HG02571 (cell line): ENCODE data around the gene STAT5B.

Experiments used
- ATAC-seq: cut with Tn5 transposase; IDR thresholded peaks from one replicate; pipeline ENCODE4 v1.9.1; 2021; ENCODE audit warnings: mild to moderate bottlenecking, moderate library complexity; ENCODE audit not compliant: unreplicated experiment

STAT5B gene

DNA sequence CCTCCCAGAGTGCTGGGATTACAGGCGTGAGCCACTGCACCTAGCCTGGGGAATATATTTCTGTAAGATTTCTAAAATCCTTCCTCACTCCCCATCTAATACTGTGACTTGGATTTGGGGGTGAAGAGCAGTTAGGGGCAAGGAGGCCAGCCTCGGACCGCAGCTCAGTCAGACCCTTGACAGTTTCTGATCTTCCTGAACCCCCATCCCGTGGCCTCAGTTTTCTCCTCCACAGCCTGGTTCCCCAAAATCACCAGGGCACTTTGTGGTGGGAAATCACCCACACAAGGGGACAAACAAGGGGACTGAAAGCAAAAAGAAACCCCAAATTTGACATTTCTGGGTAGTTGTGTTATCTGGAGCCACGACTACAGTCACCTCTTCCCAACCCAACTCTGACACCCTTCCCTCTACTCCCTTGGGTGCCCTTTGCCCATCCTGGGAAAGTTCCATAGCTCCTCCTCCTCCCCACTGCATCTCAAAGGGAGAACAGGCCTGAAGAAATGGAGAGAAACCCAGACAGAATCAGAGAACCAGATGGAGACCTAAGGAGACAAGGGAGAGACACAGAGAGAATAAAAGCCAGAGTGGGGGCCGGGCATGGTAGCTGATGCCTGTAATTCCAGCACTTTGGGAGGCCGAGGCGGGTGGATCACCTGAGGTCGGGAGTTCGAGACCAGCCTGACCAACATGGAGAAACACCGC is 9.3 kb upstream of the STAT5B start:
- ATAC-seq, result no peak

DNA sequence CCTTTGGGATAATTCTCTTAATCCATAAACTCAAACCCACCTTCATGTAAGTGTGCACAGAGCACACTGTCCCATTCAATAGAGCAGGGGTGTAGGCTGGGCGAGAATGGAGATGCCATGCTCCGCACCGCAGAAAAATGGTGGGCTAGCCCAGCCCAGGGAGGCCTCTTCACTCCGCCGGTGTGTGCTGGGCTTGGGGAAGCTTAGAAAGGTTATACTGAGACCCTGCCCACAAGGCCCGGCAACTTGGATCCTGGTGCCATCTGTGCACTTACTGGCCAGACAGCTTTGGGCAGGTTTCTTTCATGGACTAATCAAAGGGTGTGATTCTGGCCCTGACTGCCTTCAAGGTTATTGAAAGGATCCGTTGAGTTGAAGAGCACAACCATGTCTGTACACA is 8.4 kb upstream of the STAT5B start:
- ATAC-seq, result no peak

DNA sequence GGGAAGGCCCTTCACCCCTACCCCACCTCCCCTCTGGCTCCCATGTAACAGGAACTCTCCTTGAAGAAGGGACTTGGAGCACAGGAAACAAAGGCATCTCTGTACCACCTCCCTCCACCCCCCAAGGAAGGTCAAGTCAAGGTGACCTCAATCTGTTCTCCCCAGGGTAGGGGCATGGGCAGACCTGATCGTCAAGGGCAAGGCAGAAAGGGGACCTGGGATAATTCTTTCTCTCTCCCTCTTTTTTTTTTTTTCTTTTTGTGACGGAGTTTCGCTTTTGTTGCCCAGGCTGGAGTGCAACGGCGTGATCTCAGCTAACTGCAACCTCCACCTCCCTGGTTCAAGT is 7.8 kb upstream of the STAT5B start:
- ATAC-seq, result no peak

DNA sequence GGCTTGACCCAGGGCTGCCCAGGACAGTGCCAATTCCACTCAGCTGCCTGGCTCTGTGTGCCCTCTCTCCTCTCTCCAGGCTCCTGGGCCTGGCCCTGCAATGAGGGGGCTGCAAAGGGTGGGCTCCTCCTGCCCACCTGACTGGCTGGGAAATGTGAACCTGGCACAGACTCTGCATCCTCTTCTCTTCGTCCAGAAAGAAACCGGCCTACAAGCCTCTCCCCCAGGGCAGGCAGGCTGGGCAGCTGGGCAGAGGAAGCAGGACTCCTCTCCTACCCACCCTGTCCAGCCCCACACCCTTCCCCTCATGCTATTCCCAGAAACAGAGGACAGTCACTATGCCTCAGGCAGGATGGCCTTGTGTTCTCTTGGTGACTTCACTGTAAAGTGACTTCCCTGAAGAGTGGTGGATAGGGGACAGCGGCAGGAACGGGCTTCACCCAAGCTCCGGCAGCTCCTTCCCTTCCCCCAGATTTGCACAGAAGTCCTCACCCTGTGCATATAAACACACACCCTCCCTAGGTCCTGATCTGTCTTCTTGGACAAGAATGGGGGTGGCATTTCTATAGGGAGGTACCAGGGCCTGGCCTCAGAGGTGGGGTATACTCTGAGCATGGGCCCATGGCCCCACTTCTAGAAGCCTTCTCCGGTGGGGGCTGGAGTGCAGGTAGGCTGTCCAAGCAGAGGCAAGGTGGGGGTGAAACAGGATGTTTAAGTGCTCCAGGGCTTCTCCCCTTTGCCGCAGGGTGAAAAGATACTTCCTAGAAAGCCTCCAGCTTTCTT is 7.2 kb upstream of the STAT5B start:
- ATAC-seq, result no peak

DNA sequence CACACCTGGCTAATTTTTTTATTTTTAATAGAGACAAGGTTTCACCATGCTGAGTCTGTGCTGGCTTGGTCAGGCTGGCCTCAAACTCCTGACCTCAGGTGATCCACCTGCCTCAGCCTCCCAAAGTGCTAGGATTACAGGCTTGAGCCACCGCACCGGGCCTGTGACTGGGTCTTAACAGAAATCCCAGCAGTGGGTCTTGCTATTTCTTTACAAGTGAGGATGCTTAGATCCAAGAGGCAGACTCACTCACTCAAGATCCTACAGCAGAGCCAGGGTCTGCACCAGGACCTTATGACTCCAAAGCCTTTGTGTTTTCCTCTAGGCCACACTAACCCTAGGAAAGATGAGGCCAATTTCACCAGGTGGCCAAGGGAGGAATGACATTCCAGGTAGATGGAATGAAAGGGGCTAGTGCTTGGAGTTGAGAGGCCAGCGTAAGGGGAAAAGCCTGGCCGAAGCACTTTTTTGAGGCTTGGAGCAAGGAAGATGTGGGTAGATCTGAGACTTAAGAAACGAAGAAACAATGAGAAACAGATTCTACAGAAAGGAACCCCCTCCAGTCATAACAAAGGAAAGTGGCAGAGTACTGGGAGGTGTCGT is 6.4 kb upstream of the STAT5B start:
- ATAC-seq, result no peak

DNA sequence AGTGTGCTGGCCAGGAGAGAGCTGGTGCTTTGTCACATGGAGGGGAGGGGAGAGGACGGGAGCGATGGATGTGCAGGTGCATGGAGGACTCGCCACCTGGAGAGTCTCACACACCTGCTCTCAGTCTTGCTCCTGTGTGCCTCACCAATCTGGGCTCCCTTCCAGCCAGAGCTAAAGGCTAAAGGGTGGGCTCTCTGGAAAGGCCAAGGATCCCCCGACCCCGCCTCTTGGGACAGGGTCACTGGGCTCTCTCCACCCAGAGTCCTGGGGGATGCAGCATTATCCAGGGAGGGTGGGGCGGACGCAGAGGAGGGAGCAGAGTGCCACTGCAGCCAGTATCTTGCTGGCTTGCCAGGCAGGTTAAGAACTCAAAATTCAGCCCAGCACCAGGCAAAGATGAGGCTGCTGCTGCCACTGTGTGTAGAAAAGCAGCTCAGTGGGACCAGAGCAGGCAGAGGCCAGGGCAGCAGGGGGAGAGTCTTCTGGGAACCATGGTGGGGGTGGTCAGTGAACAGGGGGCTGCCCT is 5.4 kb upstream of the STAT5B start:
- no peak for ATAC-seq

DNA sequence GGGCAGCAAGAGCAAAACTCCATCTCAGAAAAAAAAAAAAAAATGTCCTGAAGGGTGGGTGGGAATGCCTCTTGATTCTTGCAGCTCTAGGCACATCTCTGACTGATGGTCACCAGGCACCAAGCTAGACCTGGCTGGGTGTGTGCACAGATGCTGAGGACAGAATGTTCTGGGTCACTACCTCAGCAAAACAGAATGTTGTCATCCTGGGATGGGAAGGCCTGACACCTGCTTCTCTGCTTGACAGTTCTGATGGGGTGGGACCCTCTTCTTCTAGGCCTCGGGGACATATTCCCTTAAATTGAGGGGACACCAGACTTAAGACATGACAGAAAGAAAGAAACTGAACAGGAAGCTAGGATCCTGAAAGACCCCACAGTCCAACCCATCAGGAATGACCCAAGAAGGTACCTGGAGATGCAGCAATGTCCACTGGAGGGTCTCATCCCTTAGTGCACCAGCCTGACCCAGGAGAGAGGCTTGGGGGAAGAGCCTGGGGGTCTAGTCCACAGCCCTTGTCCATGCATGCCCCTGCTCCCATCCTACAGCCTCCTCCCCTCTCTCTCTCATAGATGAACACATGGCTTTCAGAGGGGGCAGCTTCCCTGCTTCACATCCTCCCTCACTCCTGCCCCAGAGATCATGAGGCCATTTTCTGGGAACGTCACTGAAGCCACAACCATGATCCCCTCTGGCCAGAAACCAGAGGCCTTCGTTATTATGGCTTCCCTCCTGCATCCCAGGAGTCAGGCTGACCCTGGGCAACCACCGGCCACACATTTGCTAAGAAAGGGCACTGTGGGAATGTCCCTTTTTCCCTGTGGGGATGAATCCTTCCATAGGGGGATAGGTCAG is 3.8 kb upstream of the STAT5B start:
- no peak for ATAC-seq

DNA sequence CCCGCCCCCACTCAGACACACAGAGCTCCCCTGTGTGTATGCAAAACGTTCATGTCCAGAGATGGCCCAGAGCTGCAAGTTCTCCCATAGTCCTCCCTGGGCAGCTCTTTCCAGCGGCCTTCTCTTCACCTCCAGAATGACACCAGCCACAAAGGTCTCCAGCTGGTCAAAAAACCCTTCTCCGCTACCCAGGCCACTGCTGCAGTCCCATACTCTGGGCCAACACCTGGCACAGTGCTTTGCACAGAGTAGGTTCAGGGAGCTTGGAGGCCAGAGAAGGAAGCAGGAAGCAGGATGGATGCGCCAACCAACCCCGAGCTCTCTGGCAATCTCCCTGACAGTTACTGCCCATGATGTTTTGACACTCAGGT is 1.1 kb upstream of the STAT5B start:
- ATAC-seq, result no peak

DNA sequence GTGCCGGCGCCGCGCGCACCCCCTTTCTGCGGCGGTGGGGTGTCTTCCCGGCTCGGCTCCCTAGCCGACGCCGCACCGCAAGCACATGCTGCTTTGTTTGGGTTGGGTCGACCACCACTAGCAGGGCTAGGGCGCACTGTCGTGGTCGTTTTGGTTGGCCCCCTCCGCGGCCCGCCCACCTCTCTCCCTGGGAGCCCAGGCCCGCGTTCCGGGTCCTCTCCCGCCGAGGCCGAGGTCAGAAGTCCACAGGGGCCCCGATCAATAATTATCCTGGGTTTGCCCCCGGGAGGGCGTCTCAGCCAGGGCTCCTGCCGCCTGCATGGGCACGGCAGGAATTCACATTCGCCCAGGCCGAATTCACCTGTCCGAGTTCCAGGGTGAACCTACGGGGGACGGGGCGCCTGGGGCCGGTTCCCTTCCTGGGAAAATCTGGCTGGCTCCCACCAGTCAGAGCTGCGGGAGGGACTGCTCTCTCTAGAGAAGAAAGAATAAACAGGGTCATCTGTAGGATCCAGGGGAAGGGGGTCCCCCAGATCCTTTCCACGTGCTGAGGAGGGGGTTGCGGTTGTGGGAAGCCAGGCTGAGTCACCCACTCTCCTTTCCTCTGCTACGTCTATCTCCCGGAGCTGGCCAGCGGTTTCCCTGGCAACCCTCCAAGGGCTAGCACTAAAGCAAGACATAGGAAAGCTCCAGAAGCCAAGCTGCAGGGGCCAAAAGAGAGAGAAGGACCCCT is 584 bp upstream of the STAT5B start:
- ATAC-seq, result no peak

DNA sequence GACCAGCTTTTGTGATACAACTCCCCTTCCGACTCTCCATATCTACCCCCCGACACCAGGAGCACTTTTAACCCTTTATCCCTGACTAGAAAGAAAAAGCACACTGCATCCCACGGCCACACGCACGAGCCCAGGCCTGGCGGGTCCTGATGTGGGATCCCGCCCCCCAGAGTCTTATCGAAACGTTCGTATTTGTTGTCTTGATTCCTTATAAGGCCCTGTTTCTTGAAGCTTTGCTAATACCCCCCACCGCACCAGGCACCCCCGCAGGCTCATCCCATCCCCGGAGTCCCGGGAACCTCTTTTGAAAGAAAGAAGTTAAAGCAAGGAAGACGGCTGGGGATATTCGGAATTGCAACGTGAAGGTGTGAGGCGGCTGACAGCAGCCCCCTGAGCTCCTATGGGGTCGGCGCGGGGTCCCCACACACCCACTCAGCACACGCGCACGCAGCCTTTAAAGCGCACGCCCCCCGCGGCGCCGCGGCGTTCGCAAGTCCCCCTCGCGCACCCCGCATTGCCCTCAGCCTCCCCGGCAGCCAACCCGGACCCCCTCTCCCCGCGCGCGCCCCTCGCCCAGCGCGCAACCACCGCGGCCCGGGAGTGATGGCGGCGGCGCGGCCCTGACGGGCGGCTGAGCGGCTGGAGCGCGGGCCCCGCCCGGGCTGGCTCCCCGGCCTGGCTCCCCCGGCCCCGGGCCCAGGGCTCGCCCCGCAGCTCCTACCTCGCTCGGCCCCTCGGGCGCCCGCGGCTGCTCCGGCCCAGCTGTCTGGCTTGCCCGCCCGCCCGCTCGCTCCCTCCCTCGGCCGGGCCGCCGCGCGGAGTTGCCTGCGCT is 448 bp downstream of the STAT5B start:
- no peak for ATAC-seq

DNA sequence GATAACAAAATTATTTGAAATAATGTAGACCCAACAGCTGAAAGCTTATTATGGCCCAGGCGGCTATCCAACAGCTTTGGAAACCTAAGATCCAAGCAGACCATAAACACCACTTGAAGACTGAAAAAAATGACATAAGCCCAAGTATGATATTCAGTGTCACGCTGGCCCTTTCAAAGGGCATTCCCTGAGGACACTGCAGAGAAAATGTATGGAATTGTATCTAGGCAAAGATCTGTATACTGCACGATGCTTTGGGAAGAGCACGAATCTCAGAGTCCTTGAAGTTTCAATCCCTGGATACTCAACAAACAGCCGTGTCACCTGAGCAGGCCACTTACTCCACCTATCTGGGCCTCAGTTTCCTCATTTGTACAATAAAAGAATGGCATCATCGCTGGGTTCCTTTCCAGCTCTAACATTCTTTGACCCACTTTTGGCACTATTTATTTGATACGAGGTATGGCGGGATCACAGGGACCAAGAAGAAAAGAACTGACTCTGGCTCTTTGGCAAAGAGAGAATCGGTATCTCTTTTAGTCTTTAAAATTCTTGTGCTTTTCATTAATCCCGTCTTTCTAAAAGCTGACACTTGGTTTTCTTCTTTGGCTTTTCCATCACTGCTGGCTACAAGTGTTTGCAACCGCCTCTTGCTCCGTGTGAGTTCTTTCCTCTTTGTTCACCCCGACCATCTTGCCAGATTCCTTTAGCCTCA is 1.2 kb downstream of the STAT5B start:
- no peak for ATAC-seq

DNA sequence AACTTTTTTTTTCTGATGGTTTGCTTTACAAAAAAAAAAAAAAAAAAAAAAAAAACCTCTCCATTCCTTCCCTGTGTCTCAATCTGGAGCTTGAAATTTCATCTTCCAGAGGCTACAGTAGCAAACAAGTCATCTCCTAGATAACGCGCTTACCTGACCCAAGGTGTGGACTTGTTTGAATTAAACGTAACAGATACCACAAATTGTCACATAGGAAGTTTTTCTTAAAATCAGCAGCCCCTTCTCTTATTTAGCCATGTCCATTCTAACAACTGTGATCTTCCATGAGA is 2.0 kb downstream of the STAT5B start:
- no peak for ATAC-seq

DNA sequence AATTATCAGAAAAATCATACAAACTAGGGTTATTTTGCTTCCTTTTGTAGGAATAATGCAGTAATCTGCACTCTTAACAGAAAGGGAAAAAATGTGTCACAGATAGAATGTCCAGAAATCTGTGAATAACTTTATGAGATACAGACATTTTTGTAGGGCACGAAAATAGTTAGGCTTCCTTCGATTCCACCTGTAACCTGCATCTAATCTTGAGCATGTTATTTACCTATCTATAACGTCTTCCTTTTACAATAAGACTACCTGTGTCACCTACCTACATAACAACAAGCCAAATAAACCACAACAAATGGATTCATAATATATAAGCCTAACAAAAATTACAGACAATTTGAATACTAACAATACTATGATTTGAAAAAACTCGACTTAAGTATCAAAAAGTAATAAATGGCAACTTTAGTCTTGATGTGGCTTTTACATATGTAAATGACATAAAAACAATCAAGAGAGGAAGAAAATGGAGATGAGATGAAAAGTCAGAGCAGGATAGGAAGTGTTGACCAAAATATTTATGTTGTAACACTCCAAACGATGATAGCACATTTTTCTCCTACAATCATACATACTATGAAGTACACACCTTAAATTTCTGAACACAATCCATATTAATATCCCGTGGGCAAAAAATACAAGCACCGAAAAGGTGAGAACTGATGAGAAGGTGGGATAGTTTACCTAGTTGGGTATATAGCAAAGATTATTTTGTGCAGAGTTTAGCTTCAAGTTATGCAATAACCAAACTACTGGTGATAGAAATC is 2.5 kb downstream of the STAT5B start:
- ATAC-seq, result no peak

DNA sequence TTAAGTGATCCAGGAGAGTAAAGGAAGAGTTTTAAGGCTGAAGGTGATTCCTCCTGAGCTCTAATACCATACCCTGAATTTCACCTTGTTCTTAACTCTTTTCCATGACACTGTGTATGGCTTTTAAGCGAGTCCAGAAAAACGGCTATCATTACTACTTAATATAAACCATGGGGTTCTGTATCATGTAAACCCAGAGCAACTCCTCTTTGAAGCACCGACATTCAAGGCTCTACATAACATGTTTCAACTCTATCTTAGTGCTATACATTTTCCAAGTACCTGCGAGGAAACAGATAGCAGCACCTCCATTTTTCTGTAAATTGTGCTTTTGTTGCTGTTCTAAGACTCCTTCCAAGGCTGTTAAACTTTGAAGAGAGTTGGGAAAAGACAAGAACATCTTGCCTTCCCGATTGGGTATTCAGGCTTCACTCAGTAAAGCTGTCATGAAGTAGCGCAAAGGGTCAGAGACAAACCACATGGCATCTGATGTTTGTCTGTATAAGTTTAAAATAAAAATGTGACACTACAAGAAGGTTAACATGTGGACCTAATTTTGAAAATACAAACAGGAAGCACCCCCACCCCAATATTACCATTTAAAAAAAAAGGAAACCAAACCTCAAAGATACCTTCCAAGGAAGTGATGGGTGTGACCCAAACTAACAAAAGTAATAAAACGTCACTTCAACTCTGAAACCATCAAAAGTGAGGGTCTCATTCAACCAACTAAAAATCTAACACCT is 3.9 kb downstream of the STAT5B start:
- ATAC-seq, result no peak

DNA sequence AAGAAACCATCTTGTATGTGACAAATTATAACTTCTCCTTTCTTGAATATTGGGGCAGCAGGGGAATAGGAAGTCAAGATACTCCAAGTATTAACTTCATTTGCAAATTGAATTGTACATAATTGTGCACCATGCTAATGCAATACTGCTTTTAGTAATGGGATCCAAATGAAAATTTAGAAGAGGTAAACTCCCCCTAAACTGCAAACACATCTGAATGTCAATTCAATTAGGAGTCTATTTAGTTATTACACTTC is 4.5 kb downstream of the STAT5B start:
- ATAC-seq, result no peak

DNA sequence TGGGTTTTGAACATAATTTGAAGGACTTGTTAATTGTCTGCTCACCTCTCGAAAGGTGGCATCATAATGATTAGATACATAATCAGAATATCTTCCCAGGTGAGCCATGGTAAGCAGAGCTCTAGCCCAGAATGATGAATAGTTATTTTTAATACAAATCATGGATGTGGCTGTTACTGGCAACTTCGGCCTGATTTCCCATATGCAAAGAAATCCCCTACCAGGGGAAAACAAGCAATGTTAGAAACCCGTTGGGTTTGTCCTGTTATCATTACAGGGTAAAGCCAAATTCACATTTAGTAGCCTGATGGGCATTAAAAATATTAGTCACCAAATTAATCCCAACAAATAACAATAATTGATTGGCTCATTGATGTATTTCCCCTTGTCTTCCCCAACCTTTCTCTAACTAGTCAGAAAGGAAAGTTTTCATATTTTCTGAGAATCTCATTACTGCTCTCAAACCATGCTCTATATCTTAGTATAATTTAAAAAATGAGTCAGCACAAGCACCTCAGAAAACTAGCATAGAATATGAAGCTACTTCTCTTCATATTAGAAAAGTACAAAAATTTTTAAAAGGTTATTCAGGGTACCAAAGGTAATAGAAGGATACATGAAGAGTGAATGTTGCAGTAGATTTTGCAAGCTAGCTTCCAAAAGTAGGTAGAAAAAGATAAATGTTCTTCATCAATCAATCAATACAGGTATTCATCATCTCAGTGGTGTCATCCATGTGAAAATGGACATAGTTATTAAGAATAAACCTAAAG is 5.0 kb downstream of the STAT5B start:
- no peak for ATAC-seq

DNA sequence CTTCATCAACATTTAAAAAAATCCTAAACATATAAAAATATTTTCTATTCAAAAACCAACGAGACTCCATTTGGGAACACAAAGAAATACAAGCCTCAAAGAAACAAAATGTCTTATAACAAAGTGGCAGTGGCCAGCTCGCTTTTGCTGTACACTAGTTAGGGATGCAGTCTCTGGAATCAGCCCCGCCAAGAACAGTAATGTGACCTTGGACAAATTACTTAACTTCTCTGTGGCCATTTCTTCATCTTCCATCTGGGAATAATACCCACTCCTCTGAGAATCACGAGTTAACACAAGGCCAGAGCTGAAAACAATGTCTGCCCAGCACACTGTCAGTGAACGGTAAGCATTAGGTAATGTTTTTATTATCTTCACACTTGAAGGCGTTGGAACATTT is 5.6 kb downstream of the STAT5B start:
- no peak for ATAC-seq
